H1 (cell line): Measurements from ENCODE around the gene ALOX12.

Experiments used
- CTCF ChIP-seq, 3 experiments: IDR thresholded peaks; 1 replicate in 2 of 3; 2 replicates in 1 of 3; pipeline versions ENCODE4 v1.5.1 to v1.6.1; 2011; ENCODE audit warnings: low read length in 3 of 3, mild to moderate bottlenecking in 3 of 3, inconsistent platforms in 2 of 3, low read depth in 1 of 3, moderate library complexity in 1 of 3; ENCODE audit not compliant: insufficient read depth in 1 of 3; ENCODE audit errors: control extremely low read depth in 1 of 3
- SIX5 ChIP-seq: IDR thresholded peaks from 2 replicates; pipeline ENCODE4 v1.6.1; 2011; ENCODE audit warnings: mild to moderate bottlenecking, low read depth, low read length
- TAF1 ChIP-seq: IDR thresholded peaks from 2 replicates; pipeline ENCODE4 v1.6.1; 2011; ENCODE audit warnings: mild to moderate bottlenecking, low read depth, low read length
- USF2 ChIP-seq: IDR thresholded peaks from 2 replicates; pipeline ENCODE4 v1.6.1; 2011; ENCODE audit warnings: low read length, improper control_type of control experiment
- ZNF274 ChIP-seq: IDR thresholded peaks from 2 replicates; pipeline ENCODE4 v1.7.0; 2012; ENCODE audit warnings: low read length, borderline replicate concordance; ENCODE audit errors: extremely low read depth

DNA sequence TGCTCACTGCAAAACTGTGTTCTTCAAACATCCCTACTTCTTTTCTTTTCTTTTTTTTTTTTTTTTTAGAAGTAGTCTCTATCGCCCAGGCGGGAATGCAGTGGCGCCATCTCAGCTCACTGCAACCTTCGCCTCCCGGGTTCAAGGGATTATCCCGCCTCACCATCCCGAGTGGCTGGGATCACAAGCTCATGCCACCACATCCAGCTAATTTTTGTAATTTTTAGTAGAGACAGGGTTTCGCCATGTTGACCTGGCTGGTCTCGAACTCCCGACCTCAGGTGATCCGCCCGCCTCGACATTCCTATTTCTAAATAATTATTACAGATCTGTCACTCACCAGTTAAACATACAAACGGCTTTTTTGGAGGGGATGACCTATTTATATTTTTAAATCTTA is 15.6 kb downstream of the ALOX12 start:
- TF ChIP-seq CTCF (IDR thresholded peaks at IDR 0.05; ENCODE audit: control extremely low read depth in 1 of 3, insufficient read depth in 1 of 3, low read depth in 1 of 3, low read length in 3 of 3) (no peak), ZNF274 (no peak), TAF1 (no peak), USF2 (no peak), SIX5 (no peak)
